Hematopoietic multipotent progenitor cell treated with erythropoietin and hydrocortisone succinate and interleukin-3 and kit ligand, for 4 days (in vitro differentiated cells): ENCODE results near the gene LMLN.
"Not testable (repeated sequence)": the region's sequence is repeated elsewhere in the genome, so short reads cannot be mapped to it uniquely, and the experiment has no call there.

ENCODE experiments used
- DNase-seq: peaks from one replicate; pipeline ENCODE4 v3.0.0-alpha.2; 2015

Gene LMLN

GRCh38 chr3:197956626-197956988 lies 3.4 kb upstream of the LMLN start:
- peak; percentile 16 for DNase-seq

GRCh38 chr3:197957790-197958133 lies 2.3 kb upstream of the LMLN start:
- DNase-seq: no peak

GRCh38 chr3:197958346-197958745 lies 1.7 kb upstream of the LMLN start:
- peak; percentile 48 for DNase-seq

- DNase-seq: not testable (repeated sequence)
Observed at GRCh38 chr3:197958848-197959247, 1.2 kb upstream of the LMLN start.

GRCh38 chr3:197959500-197959890 lies 522 bp upstream of the LMLN start:
- no peak for DNase-seq

GRCh38 chr3:197960694-197961581 lies 921 bp downstream of the LMLN start:
- peak; percentile 32 for DNase-seq

- peak; percentile 61 for DNase-seq
Observed at GRCh38 chr3:197961582-197961945, 1.5 kb downstream of the LMLN start.

- DNase-seq: no peak
Observed at GRCh38 chr3:197963019-197963637, 3.1 kb downstream of the LMLN start.

- not testable (repeated sequence) for DNase-seq
Observed at GRCh38 chr3:197967337-197967989, 7.4 kb downstream of the LMLN start.

GRCh38 chr3:197970588-197970987 lies 10.6 kb downstream of the LMLN start:
- DNase-seq: no peak

- DNase-seq: no peak
Observed at GRCh38 chr3:197974016-197974415, 14.0 kb downstream of the LMLN start.

- DNase-seq: no peak
Observed at GRCh38 chr3:197975311-197975710, 15.3 kb downstream of the LMLN start.

GRCh38 chr3:197983076-197983475 lies 23.1 kb downstream of the LMLN start:
- DNase-seq: no peak

- no peak for DNase-seq
Observed at GRCh38 chr3:197989651-197990050, 29.6 kb downstream of the LMLN start.

- no peak for DNase-seq
Observed at GRCh38 chr3:197994736-197995135, 34.7 kb downstream of the LMLN start.

- DNase-seq: no peak
Observed at GRCh38 chr3:197996855-197997254, 36.8 kb downstream of the LMLN start.

- no peak for DNase-seq
Observed at GRCh38 chr3:197997936-197998335, 37.9 kb downstream of the LMLN start.

GRCh38 chr3:198017090-198017489 lies 57.1 kb downstream of the LMLN start:
- DNase-seq: no peak

- DNase-seq: no peak
Observed at GRCh38 chr3:198018416-198018815, 58.4 kb downstream of the LMLN start.

- DNase-seq: no peak
Observed at GRCh38 chr3:198019115-198019514, 59.1 kb downstream of the LMLN start.

GRCh38 chr3:198021320-198021719 lies 61.3 kb downstream of the LMLN start:
- DNase-seq: no peak

GRCh38 chr3:198022604-198023003 lies 62.6 kb downstream of the LMLN start:
- no peak for DNase-seq

- no peak for DNase-seq
Observed at GRCh38 chr3:198025644-198026043, 65.6 kb downstream of the LMLN start.

- no peak for DNase-seq
Observed at GRCh38 chr3:198026620-198027019, 66.6 kb downstream of the LMLN start.
